H9 (cell line): Measurements from ENCODE around the gene CDH6. TPM values are rescaled to one million over a fixed set of nuclear protein-coding genes. Genes with fewer than 3 reads are reported as not detected.

Source experiments
- DNase-seq: peaks from one replicate; pipeline ENCODE4 v3.0.0-alpha.2; 2017
- H2AFZ ChIP-seq: one replicate; pipeline ENCODE4 v1.6.1; 2013; ENCODE audit warnings: mild to moderate bottlenecking, low read length, control low read depth, moderate library complexity
- H2AK5ac ChIP-seq: 2 replicates; pipeline ENCODE4 v1.6.1; 2013; ENCODE audit warnings: low read length, control low read depth, mixed read lengths; ENCODE audit not compliant: insufficient read length
- H2BK120ac ChIP-seq: one replicate; pipeline ENCODE4 v1.6.1; 2013; ENCODE audit warnings: low read depth, mild to moderate bottlenecking, low read length, control low read depth, inconsistent platforms; ENCODE audit not compliant: poor library complexity, severe bottlenecking
- H2BK12ac ChIP-seq: 2 replicates; pipeline ENCODE4 v1.6.1; 2013; ENCODE audit warnings: low read length, control low read depth, mixed read lengths, low read depth; ENCODE audit not compliant: insufficient read length
- H2BK15ac ChIP-seq: 2 replicates; pipeline ENCODE4 v1.6.1; 2013; ENCODE audit warnings: low read depth, low read length, control low read depth
- H2BK20ac ChIP-seq: one replicate; pipeline ENCODE4 v1.6.1; 2013; ENCODE audit warnings: low read depth, mild to moderate bottlenecking, low read length, control low read depth, inconsistent platforms; ENCODE audit not compliant: poor library complexity, severe bottlenecking
- H2BK5ac ChIP-seq: 2 replicates; pipeline ENCODE4 v1.6.1; 2013; ENCODE audit warnings: low read length, control low read depth, mixed read lengths; ENCODE audit not compliant: insufficient read length
- H3K14ac ChIP-seq: 2 replicates; pipeline ENCODE4 v1.6.1; 2013; ENCODE audit warnings: low read length, control low read depth; ENCODE audit not compliant: insufficient read depth
- H3K18ac ChIP-seq: 2 replicates; pipeline ENCODE4 v1.6.1; 2013; ENCODE audit warnings: low read depth, mild to moderate bottlenecking, mixed read lengths, low read length, control low read depth; ENCODE audit not compliant: insufficient read length
- H3K23ac ChIP-seq: 2 replicates; pipeline ENCODE4 v1.6.1; 2013; ENCODE audit warnings: low read length, control low read depth, mixed read lengths, low read depth; ENCODE audit not compliant: insufficient read length
- H3K23me2 ChIP-seq: 2 replicates; pipeline ENCODE4 v1.6.1; 2013; ENCODE audit warnings: low read depth, mild to moderate bottlenecking, mixed read lengths, low read length, control low read depth; ENCODE audit not compliant: insufficient read length, poor library complexity, severe bottlenecking
- H3K27ac ChIP-seq: 2 replicates; pipeline ENCODE4 v1.5.1; 2013; ENCODE audit warnings: low read length, control low read depth, mixed read lengths, low read depth; ENCODE audit not compliant: insufficient read length
- H3K27me3 ChIP-seq: 2 replicates; pipeline ENCODE4 v1.6.1; 2013; ENCODE audit warnings: low read length, control low read depth, inconsistent platforms; ENCODE audit not compliant: insufficient read depth
- H3K4ac ChIP-seq: 2 replicates; pipeline ENCODE4 v1.6.1; 2013; ENCODE audit warnings: low read depth, mild to moderate bottlenecking, control low read depth, inconsistent platforms, low read length, moderate library complexity
- H3K4me1 ChIP-seq: 2 replicates; pipeline ENCODE4 v1.6.1; 2013; ENCODE audit warnings: low read length, control low read depth, inconsistent platforms; ENCODE audit not compliant: insufficient read depth
- H3K4me2 ChIP-seq: 2 replicates; pipeline ENCODE4 v1.6.1; 2013; ENCODE audit warnings: low read length, control low read depth, mixed read lengths; ENCODE audit not compliant: insufficient read length, insufficient read depth
- H3K56ac ChIP-seq: 2 replicates; pipeline ENCODE4 v1.6.1; 2013; ENCODE audit warnings: low read depth, mild to moderate bottlenecking, mixed read lengths, low read length, control low read depth; ENCODE audit not compliant: insufficient read length
- H3K79me1 ChIP-seq: 2 replicates; pipeline ENCODE4 v1.6.1; 2013; ENCODE audit warnings: low read depth, mild to moderate bottlenecking, moderate library complexity, low read length, control low read depth, inconsistent platforms; ENCODE audit not compliant: insufficient read depth, poor library complexity, severe bottlenecking
- H3K79me2 ChIP-seq: 2 replicates; pipeline ENCODE4 v1.6.1; 2013; ENCODE audit warnings: low read length, control low read depth, inconsistent platforms; ENCODE audit not compliant: insufficient read depth
- H3K9ac ChIP-seq: 2 replicates; pipeline ENCODE4 v1.6.1; 2013; ENCODE audit warnings: low read length, control low read depth, mixed read lengths; ENCODE audit not compliant: insufficient read length; ENCODE audit errors: extremely low read depth
- H3K9me3 ChIP-seq: one replicate; pipeline ENCODE4 v1.6.1; 2013; ENCODE audit warnings: low read depth, low read length, inconsistent platforms; ENCODE audit not compliant: control insufficient read depth
- H3T11ph ChIP-seq: one replicate; pipeline ENCODE4 v1.6.1; 2013; ENCODE audit warnings: mild to moderate bottlenecking, low read length, control low read depth, inconsistent platforms
- H4K20me1 ChIP-seq: one replicate; pipeline ENCODE4 v1.6.1; 2013; ENCODE audit not compliant: control insufficient read depth, insufficient read length, insufficient read depth
- H4K5ac ChIP-seq: 2 replicates; pipeline ENCODE4 v1.6.1; 2013; ENCODE audit warnings: low read depth, mild to moderate bottlenecking, mixed read lengths, low read length, control low read depth; ENCODE audit not compliant: insufficient read length
- H4K8ac ChIP-seq: replicated peaks from 2 replicates; pipeline ENCODE4 v1.6.1; 2013; ENCODE audit warnings: low read length, control low read depth, mixed read lengths, low read depth; ENCODE audit not compliant: insufficient read length
- H4K91ac ChIP-seq: 2 replicates; pipeline ENCODE4 v1.6.1; 2013; ENCODE audit warnings: low read depth, mild to moderate bottlenecking, moderate library complexity, mixed read lengths, low read length, control low read depth; ENCODE audit not compliant: insufficient read length
- H3K27ac Mint-ChIP-seq, 3 experiments: 2 replicates in 2 of 3; 3 replicates in 1 of 3; pipeline ENCODE4 v1.8.0; 2020 to 2021; ENCODE audit warnings: mixed read lengths in 3 of 3, mild to moderate bottlenecking in 1 of 3, moderate library complexity in 1 of 3
- H3K27me3 Mint-ChIP-seq: 2 replicates; pipeline ENCODE4 v1.8.0; 2021; ENCODE audit warnings: low read depth, mild to moderate bottlenecking, moderate library complexity, mixed read lengths
- H3K36me3 Mint-ChIP-seq, 3 experiments: 2 replicates in 2 of 3; 3 replicates in 1 of 3; pipeline ENCODE4 v1.8.0; 2020 to 2021; ENCODE audit warnings: low read depth in 3 of 3, mixed read lengths in 3 of 3; ENCODE audit not compliant: insufficient read depth in 1 of 3
- H3K4me1 Mint-ChIP-seq, 2 experiments: 2 replicates each; pipeline ENCODE4 v1.8.0; 2020; ENCODE audit warnings: mixed read lengths in 2 of 2
- H3K4me3 Mint-ChIP-seq, 2 experiments: 2 replicates in 1 of 2; 3 replicates in 1 of 2; pipeline ENCODE4 v1.8.0; 2020 to 2021; ENCODE audit warnings: mild to moderate bottlenecking in 2 of 2, mixed read lengths in 2 of 2, moderate library complexity in 1 of 2
- H3K9me3 Mint-ChIP-seq, 2 experiments: 2 replicates in 1 of 2; 3 replicates in 1 of 2; pipeline ENCODE4 v1.8.0; 2020; ENCODE audit warnings: mild to moderate bottlenecking in 2 of 2, mixed read lengths in 2 of 2, moderate library complexity in 1 of 2
- CTCF ChIP-seq: fragments of 200-600 bp; sonication (generic); conservative IDR thresholded peaks from 3 replicates; pipeline ENCODE4 v1.8.0; 2021; ENCODE audit warnings: antibody characterized with exemption, mild to moderate bottlenecking
- WGBS: extraction: QIAGEN DNeasy Blood & Tissue Kit; methylation state at CpG from one replicate; pipeline ENCODE4 v1.1.7; 2013; ENCODE audit warnings: missing lambda C conversion rate, low lambda C conversion rate, mixed read lengths; ENCODE audit not compliant: insufficient read length; ENCODE audit errors: extremely low coverage; 5-methylcytosine and 5-hydroxymethylcytosine counted together
- total RNA-seq: library from RNA; stranded (reverse); gene quantifications from 2 replicates; pipeline ENCODE4 v1.2.1, GENCODE V29; 2021

The CDH6 gene
- total RNA-seq, 1 experiment from 2014 or later: 11.7 TPM

GRCh38 chr5:31346896-31347551 is 153.5 kb downstream of the CDH6 start:
- no peak overlapping the region for H2BK120ac ChIP-seq
- no peaks in the 10 kb centered on the region for H3K27me3 ChIP-seq
- H3K4me2 ChIP-seq: no peak overlapping the region
- H3K18ac ChIP-seq: no peak overlapping the region
- no peak overlapping the region for H4K5ac ChIP-seq
- peaks cover 0 to 4% (median 2%) of the 10 kb centered on the region in 3 experiments; a peak in 3 of 7 replicates for H3K36me3 Mint-ChIP-seq
- no peak overlapping the region for H3T11ph ChIP-seq
- no peaks in the 10 kb centered on the region for H3K9me3 ChIP-seq
- no peak overlapping the region for H2BK20ac ChIP-seq
- no CpG with 5 or more reads among the region's 3 CpGs for WGBS
- H3K4me3 Mint-ChIP-seq: no peak overlapping the region
- H3K4ac ChIP-seq: no peak overlapping the region
- H3K4me1 ChIP-seq: no peaks in the 10 kb centered on the region
- no peak overlapping the region for H4K91ac ChIP-seq
- H3K9ac ChIP-seq: no peak overlapping the region
- H3K14ac ChIP-seq: no peak overlapping the region
- no peak overlapping the region for H2BK15ac ChIP-seq
- no peaks in the 10 kb centered on the region for H3K23me2 ChIP-seq
- no peak for DNase-seq
- H2AK5ac ChIP-seq: no peak overlapping the region
- H3K27ac ChIP-seq: no peak overlapping the region
- H2BK12ac ChIP-seq: no peak overlapping the region
- no peaks in the 10 kb centered on the region for H3K79me1 ChIP-seq
- no peaks in the 10 kb centered on the region for H3K27me3 Mint-ChIP-seq
- no peak overlapping the region for H2BK5ac ChIP-seq
- no peak overlapping the region for H3K56ac ChIP-seq
- H3K9me3 Mint-ChIP-seq: peaks cover 0 to 4% of the 10 kb centered on the region in 2 experiments; a peak in 3 of 5 replicates
- no peak overlapping the region for H2AFZ ChIP-seq
- no peaks in the 10 kb centered on the region for H3K79me2 ChIP-seq
- no peak overlapping the region for H4K8ac ChIP-seq
- H4K20me1 ChIP-seq: no peaks in the 10 kb centered on the region
- H3K23ac ChIP-seq: no peak overlapping the region
- no peak for TF ChIP-seq CTCF
- H3K27ac Mint-ChIP-seq: no peak overlapping the region; a peak in 1 of 7 replicates
- H3K4me1 Mint-ChIP-seq: no peaks in the 10 kb centered on the region
